Endothelial cell of umbilical vein (primary cell): Measurements from ENCODE around the gene PPM1M. TPM values are rescaled to one million over a fixed set of nuclear protein-coding genes. Genes with fewer than 3 reads are reported as not detected.

Experiments used
- BruUV-seq: library from RNA; stranded (reverse); fragments of 400-500 nt; replicated peaks from 2 replicates; lab custom pipeline; 2021; lab: Mats Ljungman, UMichigan
- CTCF ChIA-PET: fragments of 300-600, 350-600 bp; sonication (Branson Sonifier 250); formaldehyde crosslinking; loops from one replicate; lab custom pipeline; 2021; ENCODE audit warnings: antibody characterized with exemption, inconsistent platforms; lab: Charles Lee
- POLR2A ChIA-PET: fragments of 300-600, 350-600 bp; sonication (Branson Sonifier 250); formaldehyde crosslinking; loops from one replicate; lab custom pipeline; 2021; ENCODE audit warnings: antibody characterized with exemption, inconsistent platforms; lab: Charles Lee
- DNase-seq: peaks from one replicate; pipeline ENCODE4 v3.0.0-alpha.2; 2011; ENCODE audit warnings: low read depth, low spot score
- FAIRE-seq: peaks from 2 replicates; lab custom pipeline; 2011; peaks lifted over from hg19 to GRCh38; lab: Jason Lieb, UNC
- H2AFZ ChIP-seq: 2 replicates; pipeline ENCODE4 v1.6.0; 2012; ENCODE audit warnings: low read depth, low read length, control low read depth, inconsistent platforms
- H3K27ac ChIP-seq: 2 replicates; pipeline ENCODE4 v1.5.1; 2011; ENCODE audit warnings: low read depth, mild to moderate bottlenecking, control low read depth, low read length, moderate library complexity; ENCODE audit not compliant: insufficient read depth
- H3K27me3 ChIP-seq, 2 experiments: 2 replicates each; pipeline versions ENCODE4 v1.6.0 to v1.6.1; 2011; ENCODE audit warnings: low read length in 2 of 2, mixed read lengths in 1 of 2; ENCODE audit not compliant: control insufficient read depth in 2 of 2, insufficient read depth in 2 of 2
- H3K36me3 ChIP-seq, 2 experiments: 2 replicates in 1 of 2; 3 replicates in 1 of 2; pipeline ENCODE4 v1.5.1; 2011; ENCODE audit warnings: low read length in 2 of 2, mild to moderate bottlenecking in 1 of 2, moderate library complexity in 1 of 2; ENCODE audit not compliant: control insufficient read depth in 2 of 2, insufficient read depth in 2 of 2; ENCODE audit errors: extremely low read depth in 1 of 2
- H3K4me1 ChIP-seq: 3 replicates; pipeline ENCODE4 v1.5.1; 2011; ENCODE audit warnings: mild to moderate bottlenecking, low read length; ENCODE audit not compliant: control insufficient read depth, insufficient read depth; ENCODE audit errors: extremely low read depth
- H3K4me2 ChIP-seq: 2 replicates; pipeline ENCODE4 v1.6.1; 2011; ENCODE audit warnings: low read length, control low read depth, mixed read lengths; ENCODE audit not compliant: insufficient read depth
- H3K4me3 ChIP-seq, 3 experiments: fragments of 200-600 bp in 1 of 3; sonication (generic), shearing (Covaris generic) in 1 of 3; replicated peaks in 1 of 3; 2 replicates each; pipeline ENCODE4 v1.5.1; 2011 to 2016; ENCODE audit warnings: control low read depth in 3 of 3, low read length in 3 of 3, mild to moderate bottlenecking in 2 of 3, inconsistent platforms in 1 of 3, low read depth in 1 of 3, moderate library complexity in 1 of 3; ENCODE audit not compliant: insufficient read depth in 1 of 3
- H3K79me2 ChIP-seq: 2 replicates; pipeline ENCODE4 v1.6.0; 2012; ENCODE audit warnings: low read length, inconsistent platforms; ENCODE audit not compliant: control insufficient read depth, insufficient read depth
- H3K9ac ChIP-seq: replicated peaks from 2 replicates; pipeline ENCODE3; 2011; ENCODE audit warnings: low read length, control low read depth; ENCODE audit not compliant: insufficient read depth; ENCODE audit errors: extremely low read depth
- H3K9me1 ChIP-seq: replicated peaks from 3 replicates; pipeline ENCODE4 v1.6.0; 2011; ENCODE audit warnings: mild to moderate bottlenecking, low read length; ENCODE audit not compliant: control insufficient read depth, insufficient read depth; ENCODE audit errors: extremely low read depth
- H3K9me3 ChIP-seq: replicated peaks from 2 replicates; pipeline ENCODE4 v1.5.1; 2012; ENCODE audit warnings: low read length, inconsistent platforms; ENCODE audit not compliant: control insufficient read depth, insufficient read depth
- H4K20me1 ChIP-seq: replicated peaks from 2 replicates; pipeline ENCODE3; 2011; ENCODE audit warnings: mild to moderate bottlenecking, low read length; ENCODE audit not compliant: control insufficient read depth, insufficient read depth; ENCODE audit errors: extremely low read depth
- EZH2 ChIP-seq: IDR thresholded peaks from 2 replicates; pipeline ENCODE4 v1.6.1; 2012; ENCODE audit warnings: borderline replicate concordance, low read depth, mild to moderate bottlenecking, moderate library complexity, low read length, inconsistent platforms; ENCODE audit not compliant: severe bottlenecking
- FOS ChIP-seq: IDR thresholded peaks from 2 replicates; pipeline ENCODE4 v1.6.1; 2011; ENCODE audit warnings: mild to moderate bottlenecking, low read length, moderate library complexity, borderline replicate concordance; ENCODE audit not compliant: insufficient read depth
- GATA2 ChIP-seq: IDR thresholded peaks from 2 replicates; pipeline ENCODE4 v1.7.0; 2011; ENCODE audit warnings: low read depth, mild to moderate bottlenecking, moderate library complexity, mixed read lengths, low read length; ENCODE audit not compliant: insufficient read length, insufficient read depth
- JUN ChIP-seq: IDR thresholded peaks from 2 replicates; pipeline ENCODE4 v1.6.1; 2011; ENCODE audit warnings: borderline replicate concordance, low read depth; ENCODE audit not compliant: insufficient read length, insufficient read depth
- MAX ChIP-seq: IDR thresholded peaks from 2 replicates; pipeline ENCODE4 v1.6.1; 2011; ENCODE audit not compliant: insufficient read depth, insufficient read length
- MYC ChIP-seq: IDR thresholded peaks from one replicate; pipeline ENCODE4 v1.6.1; 2011; ENCODE audit warnings: mild to moderate bottlenecking, low read depth, low read length
- POLR2A ChIP-seq: IDR thresholded peaks from 2 replicates; pipeline ENCODE4 v1.6.1; 2012; ENCODE audit warnings: low read depth, mild to moderate bottlenecking, control low read depth, low read length
- POLR2AphosphoS5 ChIP-seq: IDR thresholded peaks from 2 replicates; pipeline ENCODE4 v1.6.1; 2012; ENCODE audit warnings: low read depth, mild to moderate bottlenecking, control low read depth, low read length, moderate library complexity; ENCODE audit not compliant: insufficient read depth
- dilution Hi-C: fragments of 300-500 bp; cut with MboI; formaldehyde crosslinking; loops from one replicate; pipeline ENCODE4 v1.15.0; 2019; ENCODE audit warnings: low sequenced_read_pairs; ENCODE audit not compliant: extremely low pct_ligation_motif_present
- intact Hi-C: fragments of 100-400 bp; cut with micrococcal nuclease; formaldehyde crosslinking; loops from one replicate; pipeline ENCODE4 v1.10.0; 2022
- polyA plus RNA-seq, 4 experiments: library from polyadenylated mRNA; depleted of rRNA in 3 of 4; stranded (reverse) in 3 of 4; unstranded in 1 of 4; fragments of >200 nt; gene quantifications; 2 replicates each; pipeline versions ENCODE4 v1.2.1 to v1.2.3, GENCODE V29; 2011 to 2012; ENCODE audit warnings: missing spikeins in 1 of 4
- total RNA-seq: library from RNA; stranded (reverse); gene quantifications from 2 replicates; pipeline ENCODE4 v1.2.3, GENCODE V29; 2021
- TF ChIP-seq, protein P1 (sequence below), 2 donors: IDR thresholded peaks; 1 replicate in 1 of 2; 2 replicates in 1 of 2; pipeline ENCODE4 v1.5.1; 2011; ENCODE audit warnings: low read length in 2 of 2, mild to moderate bottlenecking in 2 of 2, moderate library complexity in 2 of 2, control low read depth in 1 of 2, inconsistent platforms in 1 of 2, low read depth in 1 of 2; ENCODE audit not compliant: insufficient read depth in 1 of 2; ENCODE audit errors: extremely low read depth in 1 of 2

PPM1M gene
- total and polyA plus RNA-seq, 2 donors (not counting 3 experiments of a cell fraction or from before 2014, with no cell fraction given), result 13.7 to 19.4 TPM

GRCh38 chr3:52248816-52249547 lies 3.4 kb downstream of the PPM1M start:
- peaks cover 0 to 19% of the 10 kb centered on the region in 2 experiments for H3K36me3 ChIP-seq
- H3K9me1 ChIP-seq, result no peaks in the 10 kb centered on the region
- TF ChIP-seq, protein P1, sequence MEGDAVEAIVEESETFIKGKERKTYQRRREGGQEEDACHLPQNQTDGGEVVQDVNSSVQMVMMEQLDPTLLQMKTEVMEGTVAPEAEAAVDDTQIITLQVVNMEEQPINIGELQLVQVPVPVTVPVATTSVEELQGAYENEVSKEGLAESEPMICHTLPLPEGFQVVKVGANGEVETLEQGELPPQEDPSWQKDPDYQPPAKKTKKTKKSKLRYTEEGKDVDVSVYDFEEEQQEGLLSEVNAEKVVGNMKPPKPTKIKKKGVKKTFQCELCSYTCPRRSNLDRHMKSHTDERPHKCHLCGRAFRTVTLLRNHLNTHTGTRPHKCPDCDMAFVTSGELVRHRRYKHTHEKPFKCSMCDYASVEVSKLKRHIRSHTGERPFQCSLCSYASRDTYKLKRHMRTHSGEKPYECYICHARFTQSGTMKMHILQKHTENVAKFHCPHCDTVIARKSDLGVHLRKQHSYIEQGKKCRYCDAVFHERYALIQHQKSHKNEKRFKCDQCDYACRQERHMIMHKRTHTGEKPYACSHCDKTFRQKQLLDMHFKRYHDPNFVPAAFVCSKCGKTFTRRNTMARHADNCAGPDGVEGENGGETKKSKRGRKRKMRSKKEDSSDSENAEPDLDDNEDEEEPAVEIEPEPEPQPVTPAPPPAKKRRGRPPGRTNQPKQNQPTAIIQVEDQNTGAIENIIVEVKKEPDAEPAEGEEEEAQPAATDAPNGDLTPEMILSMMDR (IDR thresholded peaks at IDR 0.05; ENCODE audit: extremely low read depth in 1 of 2, insufficient read depth in 1 of 2, low read depth in 1 of 2, low read length in 2 of 2), result no peak
- TF ChIP-seq EZH2 (no peak), POLR2AphosphoS5 (no peak), POLR2A (no peak), MAX (no peak), FOS (no peak), JUN (no peak), GATA2 (no peak), MYC (no peak)
- DNase-seq (peak; percentile 38), FAIRE-seq (no peak)
- no peaks in the 10 kb centered on the region for H4K20me1 ChIP-seq
- no peak overlapping the region for H3K27ac ChIP-seq
- ChIA-PET CTCF (interaction anchor here (0.8 to 2.4 kb wide), 8 partner anchors 10 to 90 kb away, joined by 3 to 12 read pairs (median 5); partner anchors contain the start of gene TWF2), POLR2A (no interaction called here)
- no TSS peak for BruUV-seq
- H3K9me3 ChIP-seq, result no peaks in the 10 kb centered on the region
- intact Hi-C loops, result no loop called here
- H3K27me3 ChIP-seq, result no peaks in the 10 kb centered on the region
- H3K4me1 ChIP-seq, result peaks cover 23% of the 10 kb centered on the region
- no peak overlapping the region for H3K4me3 ChIP-seq
- no peaks in the 10 kb centered on the region for H3K79me2 ChIP-seq
- dilution Hi-C loops, result no loop called here
- no peak overlapping the region for H2AFZ ChIP-seq
- no peak overlapping the region for H3K4me2 ChIP-seq
- no peak overlapping the region for H3K9ac ChIP-seq
